ENCODE results near the gene CYP27C1.

CYP27C1 gene

GRCh38 chr2:127196549-127196948 lies 23.6 kb downstream of the CYP27C1 start:
- no peak for DNase-seq (ENCODE audit: low read depth)
- H3K4me3 ChIP-seq (ENCODE audit: low read depth, low read length), result no peak overlapping the region
- TF ChIP-seq, protein P1, sequence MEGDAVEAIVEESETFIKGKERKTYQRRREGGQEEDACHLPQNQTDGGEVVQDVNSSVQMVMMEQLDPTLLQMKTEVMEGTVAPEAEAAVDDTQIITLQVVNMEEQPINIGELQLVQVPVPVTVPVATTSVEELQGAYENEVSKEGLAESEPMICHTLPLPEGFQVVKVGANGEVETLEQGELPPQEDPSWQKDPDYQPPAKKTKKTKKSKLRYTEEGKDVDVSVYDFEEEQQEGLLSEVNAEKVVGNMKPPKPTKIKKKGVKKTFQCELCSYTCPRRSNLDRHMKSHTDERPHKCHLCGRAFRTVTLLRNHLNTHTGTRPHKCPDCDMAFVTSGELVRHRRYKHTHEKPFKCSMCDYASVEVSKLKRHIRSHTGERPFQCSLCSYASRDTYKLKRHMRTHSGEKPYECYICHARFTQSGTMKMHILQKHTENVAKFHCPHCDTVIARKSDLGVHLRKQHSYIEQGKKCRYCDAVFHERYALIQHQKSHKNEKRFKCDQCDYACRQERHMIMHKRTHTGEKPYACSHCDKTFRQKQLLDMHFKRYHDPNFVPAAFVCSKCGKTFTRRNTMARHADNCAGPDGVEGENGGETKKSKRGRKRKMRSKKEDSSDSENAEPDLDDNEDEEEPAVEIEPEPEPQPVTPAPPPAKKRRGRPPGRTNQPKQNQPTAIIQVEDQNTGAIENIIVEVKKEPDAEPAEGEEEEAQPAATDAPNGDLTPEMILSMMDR (IDR thresholded peaks at IDR 0.05; ENCODE audit: insufficient read depth, low read depth, low read length, missing control alignments), result no peak

DNA sequence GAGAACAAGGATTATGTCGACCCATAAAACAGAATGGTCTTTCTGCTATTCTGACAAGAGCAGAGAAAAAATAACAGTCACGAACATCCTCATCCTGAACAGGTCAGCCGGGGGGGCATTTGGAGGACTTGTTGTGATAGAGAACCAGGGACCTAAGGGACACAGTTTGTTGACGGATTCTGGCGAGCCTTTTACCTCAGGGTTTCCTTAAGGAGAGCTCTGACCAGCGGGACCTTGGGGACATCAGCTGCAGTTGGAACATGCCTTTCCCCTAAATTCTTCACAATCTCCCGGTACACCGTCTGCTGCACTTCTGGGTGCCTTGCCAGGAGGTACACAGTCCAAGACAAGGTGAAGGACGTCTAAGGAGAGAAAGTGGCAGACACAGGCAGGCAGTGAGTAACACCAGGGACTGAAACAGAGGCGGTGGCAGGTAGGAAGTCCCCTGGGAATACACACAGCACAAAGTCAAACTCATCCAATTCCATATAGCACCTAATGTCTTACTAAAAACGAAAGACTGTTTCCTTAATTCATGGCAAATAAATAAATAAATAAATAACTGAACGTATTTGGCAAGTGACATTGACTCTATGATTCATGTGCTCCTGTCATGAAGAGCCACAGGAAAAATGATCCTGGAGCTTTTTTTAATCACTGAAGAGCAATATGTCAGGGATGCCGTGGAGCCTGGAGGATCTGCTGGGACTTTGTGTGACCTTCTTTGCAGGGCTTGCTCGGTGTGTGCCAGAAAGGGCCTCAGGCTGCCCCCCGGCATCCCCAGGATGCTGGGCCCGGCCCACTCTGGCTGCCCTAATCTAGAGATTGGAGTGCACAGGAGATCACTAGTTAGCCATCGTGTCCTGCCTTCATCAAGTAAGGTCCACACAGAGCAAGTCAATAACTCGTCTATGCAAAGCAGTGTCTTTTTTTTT lies 24.7 kb downstream of the CYP27C1 start:
- TF ChIP-seq, protein P1 (IDR thresholded peaks at IDR 0.05; ENCODE audit: insufficient read depth, low read depth, low read length, missing control alignments), result no peak
- DNase-seq (ENCODE audit: low read depth), result no peak
- no peak overlapping the region for H3K4me3 ChIP-seq (ENCODE audit: low read depth, low read length)

GRCh38 chr2:127194447-127194846 lies 25.7 kb downstream of the CYP27C1 start:
- no peak for DNase-seq (ENCODE audit: low read depth)
- TF ChIP-seq, protein P1 (IDR thresholded peaks at IDR 0.05; ENCODE audit: insufficient read depth, low read depth, low read length, missing control alignments), result no peak
- no peak overlapping the region for H3K4me3 ChIP-seq (ENCODE audit: low read depth, low read length)

DNA sequence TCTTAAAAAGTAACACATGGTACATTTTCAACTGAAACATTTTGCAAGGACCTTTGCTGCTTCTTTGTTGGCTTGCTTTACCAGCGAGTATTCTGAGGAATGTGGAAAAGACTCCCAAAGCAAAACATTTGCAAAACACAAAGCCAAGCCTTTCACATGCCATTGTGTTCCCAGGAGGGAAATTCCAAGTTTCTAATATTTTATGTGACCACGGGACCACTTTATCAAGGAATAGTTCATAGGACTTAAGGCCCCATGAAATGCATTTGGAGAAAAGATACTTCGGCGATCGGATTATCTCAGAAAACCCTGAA lies 26.2 kb downstream of the CYP27C1 start:
- H3K4me3 ChIP-seq (ENCODE audit: low read depth, low read length), result no peak overlapping the region
- TF ChIP-seq, protein P1 (IDR thresholded peaks at IDR 0.05; ENCODE audit: insufficient read depth, low read depth, low read length, missing control alignments), result no peak
- DNase-seq (ENCODE audit: low read depth), result no peak

- H3K4me3 ChIP-seq (ENCODE audit: low read depth, low read length), result no peak overlapping the region
- DNase-seq (ENCODE audit: low read depth), result no peak
- TF ChIP-seq, protein P1 (IDR thresholded peaks at IDR 0.05; ENCODE audit: insufficient read depth, low read depth, low read length, missing control alignments), result no peak
Observed at GRCh38 chr2:127193164-127193966, 26.7 kb downstream of the CYP27C1 start.

- DNase-seq (ENCODE audit: low read depth), result no peak
- no peak overlapping the region for H3K4me3 ChIP-seq (ENCODE audit: low read depth, low read length)
- TF ChIP-seq, protein P1 (IDR thresholded peaks at IDR 0.05; ENCODE audit: insufficient read depth, low read depth, low read length, missing control alignments), result no peak
Observed at GRCh38 chr2:127191331-127192219, 28.5 kb downstream of the CYP27C1 start.
